ENCODE measurements around the gene NEU1.
"Not testable (repeated sequence)": the region's sequence is repeated elsewhere in the genome, so short reads cannot be mapped to it uniquely, and the experiment has no call there.

Gene NEU1

GRCh38 chr6:31862344-31863235 is at the start of gene NEU1:
TSS of gene NEU1 (minus strand) at chr6:31862821. CDS start at chr6:31862776, 45 bp downstream.
- peak; percentile 100 for DNase-seq

DNA sequence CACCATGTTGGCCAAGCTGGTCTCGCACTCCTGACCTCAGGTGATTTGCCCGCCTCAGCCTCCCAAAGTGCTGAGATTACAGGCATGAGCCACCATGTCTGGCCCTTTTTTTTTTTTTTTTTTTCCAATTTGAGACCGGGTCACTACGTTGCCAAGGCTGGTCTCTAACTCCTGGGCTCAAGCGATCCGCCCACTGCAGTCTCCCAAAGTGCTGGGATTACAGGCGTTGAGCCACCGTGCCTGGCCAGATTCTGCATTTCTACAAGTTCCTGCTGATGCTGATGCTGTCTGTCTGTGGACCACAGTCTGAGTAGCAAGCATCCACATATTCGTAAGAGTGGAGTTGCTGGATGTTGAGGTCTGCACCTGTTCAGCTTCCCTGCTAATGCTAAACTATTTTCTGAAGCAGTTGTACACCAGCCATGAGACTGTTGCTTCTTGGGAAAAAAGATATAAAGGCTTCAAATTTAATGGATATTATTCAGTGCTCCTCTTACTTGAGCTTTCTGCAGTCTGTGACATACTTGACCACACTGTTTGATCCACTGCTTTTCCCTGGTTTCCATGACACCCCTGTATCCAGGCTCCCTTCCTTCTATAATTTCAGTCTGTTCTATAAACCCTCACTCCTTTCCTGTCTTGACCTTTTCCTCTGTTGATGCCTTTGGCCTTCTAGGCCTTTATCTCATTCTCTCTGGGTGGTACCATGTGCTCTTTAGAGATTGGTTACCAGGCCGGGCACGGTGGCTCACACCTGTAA is 49.4 kb upstream of the NEU1 start:
- DNase-seq = no peak

GRCh38 chr6:31909298-31909697 is 46.7 kb upstream of the NEU1 start:
- not testable (repeated sequence) for DNase-seq

DNA sequence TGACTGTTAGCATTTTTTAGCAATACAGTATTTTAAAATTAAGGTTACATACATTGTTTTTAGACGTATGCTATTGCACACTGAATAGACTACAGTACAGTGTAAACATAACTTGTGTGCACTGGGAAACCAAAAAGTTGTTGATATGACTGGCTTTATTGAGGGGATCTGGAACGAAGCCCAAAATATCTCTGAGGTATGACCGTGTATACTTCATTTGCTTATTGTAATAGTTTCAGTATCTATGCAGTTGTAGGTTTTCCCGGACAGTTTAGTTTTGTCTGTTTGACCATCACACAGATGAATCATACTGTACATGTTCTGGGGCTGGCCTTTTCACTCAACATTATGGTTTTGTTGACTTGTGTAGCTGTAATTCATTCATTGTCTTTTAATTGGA is 46.2 kb upstream of the NEU1 start:
- DNase-seq = peak; percentile 59

- DNase-seq = not testable (repeated sequence)
Measured at GRCh38 chr6:31908255-31908654, 45.6 kb upstream of the NEU1 start.

DNA sequence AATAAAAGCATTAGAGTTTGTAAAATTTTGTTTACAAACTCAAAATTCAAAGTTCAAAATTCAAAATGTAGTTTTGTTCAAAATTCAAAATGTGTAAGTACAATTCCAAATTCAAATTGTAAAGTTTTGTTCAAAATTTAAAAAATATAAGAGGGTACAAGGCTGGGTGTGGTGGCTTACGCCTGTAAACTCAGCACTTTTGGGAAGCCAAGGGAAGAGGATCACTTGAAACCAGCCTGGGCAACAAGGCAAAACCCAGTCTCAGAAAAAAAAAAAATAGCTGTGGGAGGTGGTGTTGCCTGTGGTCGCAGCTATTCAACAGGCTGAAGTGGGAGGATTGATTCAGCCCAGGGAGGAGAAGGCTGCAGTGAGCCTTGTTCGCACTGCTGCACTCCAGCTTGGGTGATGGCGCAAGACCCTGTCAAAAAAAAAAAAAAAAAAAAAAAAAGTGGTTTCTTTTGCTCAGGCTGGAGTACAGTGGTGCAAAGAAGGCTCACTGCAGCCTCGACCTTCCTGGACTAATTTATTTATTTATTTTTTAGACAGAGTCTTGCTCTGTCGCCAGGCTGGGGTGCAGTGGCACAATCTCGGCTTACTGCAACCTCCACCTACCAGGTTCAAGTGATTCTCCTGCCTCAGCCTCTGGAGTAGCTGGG is 44.7 kb upstream of the NEU1 start:
- peak; percentile 76 for DNase-seq

GRCh38 chr6:31906727-31907126 is 44.1 kb upstream of the NEU1 start:
- DNase-seq = not testable (repeated sequence)

GRCh38 chr6:31906122-31906521 is 43.5 kb upstream of the NEU1 start:
- DNase-seq = no peak

DNA sequence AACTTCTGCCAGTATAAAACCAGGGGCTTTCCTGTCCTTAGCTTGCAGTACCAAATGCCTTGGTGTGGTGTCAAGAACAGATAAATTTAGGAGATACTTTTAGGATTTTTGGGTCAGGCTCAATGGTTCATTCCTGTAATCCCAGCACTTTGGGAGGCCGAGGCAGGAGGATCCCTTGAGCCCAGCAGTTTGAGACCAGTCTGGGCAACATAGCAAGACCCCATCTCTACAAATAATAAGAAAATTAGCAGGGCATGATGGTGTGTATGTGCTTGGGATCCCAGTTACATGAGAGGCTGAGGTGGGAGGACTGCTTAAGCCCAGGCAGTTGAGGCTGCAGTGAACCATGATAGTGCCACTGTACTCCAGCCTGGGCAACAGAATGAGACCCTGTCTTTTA is 42.4 kb upstream of the NEU1 start:
- DNase-seq = no peak

GRCh38 chr6:31903957-31904356 is 41.3 kb upstream of the NEU1 start:
- no peak for DNase-seq

DNA sequence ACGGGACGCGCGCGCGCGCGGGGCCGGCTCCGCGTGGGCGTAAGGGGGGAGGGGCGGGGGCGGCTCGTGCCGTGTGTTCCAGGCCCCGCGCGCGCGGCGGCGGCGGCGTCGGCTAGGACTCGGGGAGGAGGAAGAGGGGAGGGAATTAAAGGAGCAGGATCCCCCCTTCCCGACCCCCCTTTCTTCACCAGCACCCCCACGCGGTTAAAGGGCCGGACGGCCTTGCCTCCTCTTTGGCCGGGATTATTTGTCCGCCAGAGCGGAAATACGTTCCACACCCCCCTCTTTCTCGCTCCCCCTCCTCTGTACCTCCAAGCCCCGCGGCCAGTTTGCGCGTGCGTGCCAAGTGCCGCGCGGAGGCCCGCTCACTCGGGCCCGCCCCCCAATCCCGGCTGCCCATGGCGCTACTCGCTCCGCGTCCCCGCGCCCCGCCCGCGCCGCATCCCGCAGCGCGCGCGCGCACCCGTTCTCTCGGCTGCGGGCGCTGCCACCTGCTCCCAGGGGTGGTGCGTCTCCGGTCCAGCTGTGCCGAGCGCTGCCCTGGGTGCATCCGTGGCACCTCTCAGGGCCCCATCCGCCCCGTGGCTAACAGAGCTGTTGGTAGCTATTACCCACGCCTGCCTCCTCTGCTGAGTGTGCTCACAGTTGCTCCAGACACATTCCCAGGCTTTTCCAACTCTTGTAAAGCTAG is 39.5 kb upstream of the NEU1 start, which contains the start of gene ZBTB12:
Gene ZBTB12, minus strand, starts transcription at position 134 of the 691 bp plus-strand sequence. CDS start 781 bp downstream, outside the sequence.
- DNase-seq = peak; percentile 96

- peak; percentile 60 for DNase-seq
Measured at GRCh38 chr6:31901415-31901952, 38.9 kb upstream of the NEU1 start.

- DNase-seq = no peak
Measured at GRCh38 chr6:31900917-31901414, 38.3 kb upstream of the NEU1 start.

- DNase-seq = no peak
Measured at GRCh38 chr6:31899882-31900722, 37.5 kb upstream of the NEU1 start.

DNA sequence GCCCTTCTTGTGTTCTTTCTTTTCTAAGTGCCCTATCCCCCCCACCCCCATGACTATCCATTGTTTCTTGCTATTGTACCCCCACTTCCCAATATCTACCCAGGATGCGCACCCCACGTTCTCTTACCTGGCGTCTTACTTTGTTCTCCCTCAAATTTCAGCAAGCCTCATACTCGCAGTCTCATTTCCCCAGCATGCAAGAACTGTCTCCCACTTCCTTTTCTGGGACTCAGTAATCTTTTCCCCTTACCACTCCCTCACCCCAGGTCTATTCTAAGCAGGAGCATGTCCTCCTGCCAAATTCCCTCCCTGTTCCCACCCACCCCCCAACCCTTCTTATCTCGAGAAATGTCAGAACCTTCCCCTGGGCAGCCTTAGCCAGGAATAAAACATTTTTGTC is 36.6 kb upstream of the NEU1 start:
- DNase-seq = no peak

DNA sequence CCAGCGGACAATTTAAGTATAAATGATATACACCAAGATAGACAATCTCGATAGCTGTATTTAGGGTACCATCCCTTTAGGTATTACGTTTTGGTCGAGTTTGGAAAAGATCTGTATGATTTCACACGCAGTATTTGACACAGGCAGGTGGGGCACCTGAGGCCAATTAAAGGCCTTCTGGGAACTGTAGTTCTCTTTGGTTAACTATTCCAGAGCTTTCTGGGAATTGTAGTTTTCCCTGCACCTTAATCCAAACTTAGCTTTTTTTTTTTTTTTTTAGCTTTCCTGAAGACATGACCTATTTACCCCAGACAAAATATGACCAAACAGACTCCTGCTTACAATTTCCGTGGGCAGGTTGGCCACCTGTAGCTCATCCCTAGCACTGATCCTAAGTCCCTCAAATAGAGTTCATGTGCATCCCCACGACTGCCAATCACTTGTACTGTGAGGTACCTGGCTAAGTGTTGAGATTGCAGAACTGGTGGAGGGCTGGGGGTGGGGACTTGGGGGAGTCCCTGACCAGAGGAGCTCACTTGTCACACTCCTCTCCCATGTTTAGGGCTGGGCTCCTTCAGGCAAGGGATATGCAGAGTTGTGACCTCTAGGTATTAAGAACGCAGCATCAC is 35.9 kb upstream of the NEU1 start:
- DNase-seq = peak; percentile 26

DNA sequence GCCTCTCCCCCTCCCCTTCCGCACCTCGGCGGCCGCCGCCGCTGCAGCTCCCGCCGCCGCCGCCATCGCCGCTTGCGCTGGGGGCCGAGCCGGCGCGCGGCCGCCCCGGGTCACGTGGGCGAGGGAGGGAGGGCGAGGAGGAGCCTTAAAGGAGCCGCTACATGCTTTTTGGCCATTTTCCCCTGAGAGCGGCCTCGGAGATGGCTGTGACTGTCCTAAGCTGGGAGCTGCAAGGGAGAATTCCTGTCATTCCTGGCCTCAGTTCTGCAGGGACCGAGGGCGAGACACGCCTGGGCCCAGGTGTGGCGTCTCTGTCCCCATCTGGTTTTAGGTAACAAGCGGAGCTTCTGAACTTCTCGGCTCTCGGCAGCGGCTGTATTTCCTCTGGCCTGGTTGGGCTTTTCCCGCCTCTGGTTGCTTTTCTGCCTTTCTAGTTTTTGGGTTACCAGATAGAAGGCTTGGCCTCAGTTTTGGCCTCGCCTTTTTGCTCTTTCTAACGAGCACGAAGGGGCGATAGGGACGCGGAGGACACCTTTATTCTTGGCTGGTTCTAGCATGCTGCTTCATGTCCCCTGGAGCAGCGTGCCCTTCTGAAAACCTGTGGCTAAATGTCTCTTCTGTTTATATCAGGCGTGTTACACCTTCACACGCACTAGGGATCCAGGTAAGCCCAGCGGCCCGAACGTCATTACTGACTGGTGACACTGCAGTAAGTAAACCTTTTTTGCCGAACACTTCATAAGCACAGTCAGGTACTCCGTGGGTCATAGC is 35.2 kb upstream of the NEU1 start, which contains the start of gene EHMT2:
Gene EHMT2, minus strand, starts transcription at position 87 of the 771 bp plus-strand sequence. Its CDS starts 21 bp downstream, at position 66.
- DNase-seq = peak; percentile 81

DNA sequence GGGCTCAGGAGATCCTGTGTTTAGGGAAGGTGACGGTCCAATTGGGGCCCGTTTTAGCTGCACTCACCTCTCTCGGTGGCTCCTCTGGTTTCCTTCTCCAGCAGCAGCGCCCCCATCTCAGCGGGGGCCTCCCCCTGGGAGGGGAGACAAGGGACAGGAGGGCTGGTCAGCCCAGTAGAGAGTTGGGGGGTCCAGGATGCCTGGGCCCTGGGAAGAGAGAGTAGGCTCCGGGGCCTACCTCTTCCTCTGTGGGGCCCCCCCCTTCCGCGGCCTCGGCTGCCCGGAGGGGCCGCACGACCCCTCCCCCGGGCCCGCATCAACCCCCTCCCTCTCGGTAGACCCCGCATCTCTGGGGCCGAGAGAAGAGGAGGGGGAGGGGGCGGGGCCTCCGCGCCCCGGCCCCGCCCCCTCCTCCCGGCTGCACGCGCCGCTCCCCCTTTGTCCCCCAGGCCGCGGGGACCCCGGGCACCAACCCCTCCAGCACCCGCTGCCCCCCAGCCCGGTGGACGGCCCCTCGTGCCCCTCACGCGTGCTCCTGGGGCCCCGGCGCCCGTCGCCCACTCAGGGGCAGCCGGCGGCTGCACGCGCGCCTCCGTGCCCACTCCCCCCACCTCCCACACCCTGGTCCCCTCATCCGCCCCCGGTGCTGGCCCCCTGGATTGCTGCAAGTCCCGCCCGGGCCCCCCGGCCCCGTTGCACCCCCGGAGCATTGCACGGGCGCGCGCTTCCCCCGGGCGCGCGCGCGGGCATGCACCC is 34.4 kb upstream of the NEU1 start:
- no peak for DNase-seq

- DNase-seq = no peak
Measured at GRCh38 chr6:31896493-31896855, 33.9 kb upstream of the NEU1 start.
